RKO (cell line): ENCODE results near the gene TAP1.

Source experiments
- DNase-seq: peaks from one replicate; pipeline ENCODE4 v3.0.0-alpha.2; 2016; ENCODE audit warnings: low spot score

The TAP1 gene

DNA sequence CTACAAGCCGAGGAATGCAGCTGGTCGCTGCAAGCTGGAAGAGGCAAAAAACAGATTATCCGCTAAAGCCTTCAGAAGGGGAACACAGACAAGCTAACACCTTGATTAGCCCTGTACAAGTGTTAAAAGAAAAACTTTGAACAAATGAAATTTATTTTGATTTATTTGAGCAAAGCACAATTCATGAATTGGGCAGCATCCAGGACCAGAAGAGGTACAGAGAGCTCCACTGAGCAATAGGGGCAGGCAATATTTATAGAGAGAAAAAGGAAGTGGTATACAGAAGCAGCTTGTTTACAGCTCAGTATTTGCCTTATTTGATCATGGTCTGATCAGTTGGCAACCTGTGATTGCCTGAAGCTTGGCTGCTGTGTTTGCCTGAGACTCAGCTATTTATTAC lies 54.3 kb downstream of the TAP1 start:
- no peak for DNase-seq

DNA sequence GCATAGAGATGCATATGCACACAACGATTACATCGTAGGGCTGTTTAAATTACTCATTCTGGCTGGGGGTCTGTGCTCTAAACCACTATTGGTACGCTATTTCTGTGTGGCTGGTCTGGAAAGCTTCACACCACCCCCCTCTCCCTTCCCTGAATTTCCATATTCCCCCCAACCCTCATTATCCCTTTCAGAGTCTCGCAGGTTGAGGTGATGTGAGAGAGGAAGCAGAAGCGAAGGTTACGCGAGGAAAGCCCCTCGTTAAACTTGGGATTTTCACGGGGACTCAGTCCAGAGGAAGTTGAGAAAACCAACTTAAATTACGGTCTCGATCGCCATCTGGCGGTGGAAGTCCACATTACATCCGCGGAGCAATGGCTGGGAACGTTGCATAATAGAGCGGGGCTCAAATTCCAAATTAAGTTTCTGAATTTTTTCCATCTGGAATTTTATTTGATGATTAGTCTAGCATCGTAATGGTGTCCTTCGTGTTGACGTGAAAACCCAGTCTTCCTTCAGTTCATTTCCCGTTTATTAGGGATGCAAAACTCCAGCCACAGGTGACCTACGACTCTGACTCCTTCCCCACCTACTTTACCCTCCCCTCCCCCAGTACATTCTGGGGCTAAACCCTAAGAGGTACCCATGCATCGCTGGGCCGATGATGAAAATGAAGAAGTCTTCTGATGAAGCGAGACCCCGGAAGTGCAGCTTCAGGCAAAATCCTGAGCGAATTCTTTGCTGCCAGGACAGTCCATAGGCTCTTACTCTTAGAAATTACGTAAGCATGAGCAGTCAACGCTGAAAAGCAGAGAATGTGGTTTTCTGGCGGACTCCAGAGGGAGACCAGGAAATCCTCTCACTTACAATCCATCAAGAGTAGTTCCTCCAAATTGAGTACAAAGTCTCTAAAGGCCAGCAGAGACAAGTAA lies 56.4 kb downstream of the TAP1 start:
- DNase-seq = peak; percentile 47
